Measurements from ENCODE around the gene ZSWIM5. TPM values are rescaled to one million over a fixed set of nuclear protein-coding genes. Genes with fewer than 3 reads are reported as not detected.

ZSWIM5 gene
- total RNA-seq, 1 donor from 2014 or later, result 0.79 TPM

DNA sequence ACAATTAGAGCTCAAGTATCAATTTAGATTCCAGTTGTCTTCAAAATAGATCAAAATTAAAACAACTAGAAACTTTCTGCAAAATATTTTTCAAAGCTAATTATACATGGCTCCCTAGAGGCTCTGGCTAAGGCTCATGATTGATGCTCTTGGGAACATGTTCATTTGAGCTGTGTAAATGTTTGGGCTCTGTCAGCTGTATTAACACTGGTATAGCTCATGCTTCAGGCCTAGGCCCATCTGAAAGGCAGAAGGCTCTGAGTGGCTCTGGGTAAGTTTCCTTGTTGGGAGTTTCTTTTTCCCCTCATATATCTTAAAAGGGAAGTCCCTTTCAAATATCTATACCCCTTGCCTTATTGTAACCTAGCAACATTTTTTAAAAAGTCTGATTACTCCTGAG is 113.1 kb downstream of the ZSWIM5 start:
- no peak for DNase-seq (ENCODE audit: low read depth)
- H3K4me1 Mint-ChIP-seq (ENCODE audit: low read depth, unreplicated experiment), result peaks cover 5% of the 10 kb centered on the region
- Histone ChIP-seq H3K27ac (ENCODE audit: low read depth, low read length) (no peak overlapping the region), H3K27me3 (ENCODE audit: insufficient read depth, low read length) (no peaks in the 10 kb centered on the region), H4K20me1 (ENCODE audit: insufficient read depth, low read length) (no peaks in the 10 kb centered on the region), H3K4me3 (ENCODE audit: insufficient read depth, low read depth, low read length) (no peak overlapping the region), H3K36me3 (ENCODE audit: insufficient read depth, low read length) (no peaks in the 10 kb centered on the region), H3K4me1 (ENCODE audit: insufficient read depth, low read length) (no peaks in the 10 kb centered on the region), H3K9me3 (ENCODE audit: insufficient read depth, low read depth, low read length) (no peaks in the 10 kb centered on the region), H3K9ac (ENCODE audit: low read length) (no peak overlapping the region), H2AFZ (ENCODE audit: low read depth, low read length) (no peak overlapping the region), H3K79me2 (ENCODE audit: insufficient read depth, low read length) (no peaks in the 10 kb centered on the region), H3K4me2 (ENCODE audit: low read length) (no peak overlapping the region)
- no peak overlapping the region for H3K4me3 Mint-ChIP-seq (ENCODE audit: unreplicated experiment)
- H3K36me3 Mint-ChIP-seq (ENCODE audit: low read depth, unreplicated experiment), result no peaks in the 10 kb centered on the region
- TF ChIP-seq, protein P1, sequence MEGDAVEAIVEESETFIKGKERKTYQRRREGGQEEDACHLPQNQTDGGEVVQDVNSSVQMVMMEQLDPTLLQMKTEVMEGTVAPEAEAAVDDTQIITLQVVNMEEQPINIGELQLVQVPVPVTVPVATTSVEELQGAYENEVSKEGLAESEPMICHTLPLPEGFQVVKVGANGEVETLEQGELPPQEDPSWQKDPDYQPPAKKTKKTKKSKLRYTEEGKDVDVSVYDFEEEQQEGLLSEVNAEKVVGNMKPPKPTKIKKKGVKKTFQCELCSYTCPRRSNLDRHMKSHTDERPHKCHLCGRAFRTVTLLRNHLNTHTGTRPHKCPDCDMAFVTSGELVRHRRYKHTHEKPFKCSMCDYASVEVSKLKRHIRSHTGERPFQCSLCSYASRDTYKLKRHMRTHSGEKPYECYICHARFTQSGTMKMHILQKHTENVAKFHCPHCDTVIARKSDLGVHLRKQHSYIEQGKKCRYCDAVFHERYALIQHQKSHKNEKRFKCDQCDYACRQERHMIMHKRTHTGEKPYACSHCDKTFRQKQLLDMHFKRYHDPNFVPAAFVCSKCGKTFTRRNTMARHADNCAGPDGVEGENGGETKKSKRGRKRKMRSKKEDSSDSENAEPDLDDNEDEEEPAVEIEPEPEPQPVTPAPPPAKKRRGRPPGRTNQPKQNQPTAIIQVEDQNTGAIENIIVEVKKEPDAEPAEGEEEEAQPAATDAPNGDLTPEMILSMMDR (IDR thresholded peaks at IDR 0.05; ENCODE audit: insufficient read depth, low read depth, low read length), result no peak
- no peaks in the 10 kb centered on the region for H3K9me3 Mint-ChIP-seq (ENCODE audit: unreplicated experiment)
- H3K27ac Mint-ChIP-seq (ENCODE audit: unreplicated experiment), result no peak overlapping the region
- no peaks in the 10 kb centered on the region for H3K27me3 Mint-ChIP-seq (ENCODE audit: low read depth, unreplicated experiment)
- no peak for FAIRE-seq

GRCh38 chr1:45089711-45090110 is 116.7 kb downstream of the ZSWIM5 start:
- Histone ChIP-seq H3K4me1 (ENCODE audit: insufficient read depth, low read length) (no peaks in the 10 kb centered on the region), H4K20me1 (ENCODE audit: insufficient read depth, low read length) (no peaks in the 10 kb centered on the region), H2AFZ (ENCODE audit: low read depth, low read length) (no peak overlapping the region), H3K79me2 (ENCODE audit: insufficient read depth, low read length) (no peaks in the 10 kb centered on the region), H3K4me2 (ENCODE audit: low read length) (no peak overlapping the region), H3K9ac (ENCODE audit: low read length) (no peak overlapping the region), H3K4me3 (ENCODE audit: insufficient read depth, low read depth, low read length) (no peak overlapping the region), H3K27me3 (ENCODE audit: insufficient read depth, low read length) (no peaks in the 10 kb centered on the region), H3K36me3 (ENCODE audit: insufficient read depth, low read length) (no peaks in the 10 kb centered on the region), H3K27ac (ENCODE audit: low read depth, low read length) (no peak overlapping the region), H3K9me3 (ENCODE audit: insufficient read depth, low read depth, low read length) (no peaks in the 10 kb centered on the region)
- Mint-ChIP-seq H3K9me3 (ENCODE audit: unreplicated experiment) (no peaks in the 10 kb centered on the region), H3K27ac (ENCODE audit: unreplicated experiment) (no peak overlapping the region), H3K36me3 (ENCODE audit: low read depth, unreplicated experiment) (no peaks in the 10 kb centered on the region), H3K4me3 (ENCODE audit: unreplicated experiment) (no peak overlapping the region), H3K27me3 (ENCODE audit: low read depth, unreplicated experiment) (no peaks in the 10 kb centered on the region), H3K4me1 (ENCODE audit: low read depth, unreplicated experiment) (no peaks in the 10 kb centered on the region)
- DNase-seq (ENCODE audit: low read depth), result no peak
- no peak for FAIRE-seq
- no peak for TF ChIP-seq EZH2 (IDR thresholded peaks at IDR 0.05; ENCODE audit: insufficient read depth, low read length)
- TF ChIP-seq, protein P1 (IDR thresholded peaks at IDR 0.05; ENCODE audit: insufficient read depth, low read depth, low read length), result no peak

GRCh38 chr1:45084562-45084961 is 121.8 kb downstream of the ZSWIM5 start:
- Histone ChIP-seq H3K27ac (ENCODE audit: low read depth, low read length) (no peak overlapping the region), H3K9me3 (ENCODE audit: insufficient read depth, low read depth, low read length) (no peaks in the 10 kb centered on the region), H3K4me2 (ENCODE audit: low read length) (no peak overlapping the region), H3K9ac (ENCODE audit: low read length) (no peak overlapping the region), H3K36me3 (ENCODE audit: insufficient read depth, low read length) (no peaks in the 10 kb centered on the region), H3K4me3 (ENCODE audit: insufficient read depth, low read depth, low read length) (no peak overlapping the region), H4K20me1 (ENCODE audit: insufficient read depth, low read length) (no peaks in the 10 kb centered on the region), H3K27me3 (ENCODE audit: insufficient read depth, low read length) (no peaks in the 10 kb centered on the region), H3K79me2 (ENCODE audit: insufficient read depth, low read length) (no peaks in the 10 kb centered on the region), H2AFZ (ENCODE audit: low read depth, low read length) (no peak overlapping the region), H3K4me1 (ENCODE audit: insufficient read depth, low read length) (no peaks in the 10 kb centered on the region)
- H3K36me3 Mint-ChIP-seq (ENCODE audit: low read depth, unreplicated experiment), result peaks cover 5% of the 10 kb centered on the region
- no peaks in the 10 kb centered on the region for H3K27me3 Mint-ChIP-seq (ENCODE audit: low read depth, unreplicated experiment)
- no peak overlapping the region for H3K27ac Mint-ChIP-seq (ENCODE audit: unreplicated experiment)
- no peak overlapping the region for H3K4me3 Mint-ChIP-seq (ENCODE audit: unreplicated experiment)
- DNase-seq (ENCODE audit: low read depth) (no peak), FAIRE-seq (no peak)
- TF ChIP-seq, protein P1 (IDR thresholded peaks at IDR 0.05; ENCODE audit: insufficient read depth, low read depth, low read length), result no peak
- TF ChIP-seq EZH2 (IDR thresholded peaks at IDR 0.05; ENCODE audit: insufficient read depth, low read length), result no peak
- peaks cover 3% of the 10 kb centered on the region for H3K9me3 Mint-ChIP-seq (ENCODE audit: unreplicated experiment)
- H3K4me1 Mint-ChIP-seq (ENCODE audit: low read depth, unreplicated experiment), result no peaks in the 10 kb centered on the region

All from astrocyte (in vitro differentiated cells and primary cell).